Measurements from ENCODE around the gene ANGPTL2.

- no peak for TF ChIP-seq CTCF (conservative IDR thresholded peaks at IDR 0.05; ENCODE audit: low read depth, low read length)
- TF ChIP-seq POLR2A (IDR thresholded peaks at IDR 0.05; ENCODE audit: low read depth, low read length) = no peak
- TF ChIP-seq MAZ (IDR thresholded peaks at IDR 0.05; ENCODE audit: borderline replicate concordance, low read depth, low read length) = no peak
- TF ChIP-seq CHD1 (IDR thresholded peaks at IDR 0.05; ENCODE audit: low read depth, low read length) = no peak
- TF ChIP-seq ELK1 (IDR thresholded peaks at IDR 0.05; ENCODE audit: borderline replicate concordance, low read depth, low read length) = no peak
- TF ChIP-seq RFX5 (IDR thresholded peaks at IDR 0.05; ENCODE audit: low read depth, low read length) = no peak
- no peak for TF ChIP-seq CEBPB (IDR thresholded peaks at IDR 0.05; ENCODE audit: low read depth, low read length)
- no peak for TF ChIP-seq FOS (IDR thresholded peaks at IDR 0.05; ENCODE audit: low read depth, low read length)
Observed at GRCh38 chr9:127144670-127145445, 22.4 kb upstream of the ANGPTL2 start.
